Large intestine (tissue), 3 donors: ENCODE data around the gene MAMSTR. TPM values are rescaled to one million over a fixed set of nuclear protein-coding genes. Genes with fewer than 3 reads are reported as not detected.

Source experiments
- DNase-seq, 2 donors: peaks; one replicate each; pipeline versions ENCODE4 v3.0.0 to v3.0.0-alpha.2; 2013
- H3K27ac ChIP-seq: one replicate; pipeline ENCODE4 v1.5.1; 2013; ENCODE audit warnings: low read length
- H3K27me3 ChIP-seq: 2 replicates; pipeline ENCODE4 v1.6.1; 2013; ENCODE audit warnings: low read length; ENCODE audit not compliant: control insufficient read depth, insufficient read depth
- H3K36me3 ChIP-seq: 2 replicates; pipeline ENCODE4 v1.6.1; 2013; ENCODE audit warnings: low read length; ENCODE audit not compliant: control insufficient read depth, insufficient read depth
- H3K4me1 ChIP-seq: one replicate; pipeline ENCODE4 v1.6.1; 2013; ENCODE audit warnings: low read length; ENCODE audit not compliant: control insufficient read depth, insufficient read depth
- H3K4me3 ChIP-seq: one replicate; pipeline ENCODE4 v1.5.1; 2013; ENCODE audit warnings: low read length
- H3K9me3 ChIP-seq: one replicate; pipeline ENCODE4 v1.6.1; 2013; ENCODE audit warnings: mild to moderate bottlenecking, low read depth, low read length, moderate library complexity; ENCODE audit not compliant: control insufficient read depth
- WGBS: methylation state at CpG from one replicate; pipeline ENCODE4 v1.1.5; 2013; ENCODE audit warnings: low lambda C conversion rate; ENCODE audit not compliant: insufficient coverage; 5-methylcytosine and 5-hydroxymethylcytosine counted together
- polyA plus RNA-seq: library from polyadenylated mRNA; unstranded; fragments of 120-200 nt; gene quantifications from one replicate; pipeline ENCODE4 v1.2.1, GENCODE V29; 2013

The MAMSTR gene
- polyA plus RNA-seq, 1 donor, result 4.1 TPM

- WGBS, result no CpG with 5 or more reads among the region's 24 CpGs
- peak in 1 of 2 donors; percentile 74 for DNase-seq
- Histone ChIP-seq H3K36me3 (no peaks in the 10 kb centered on the region), H3K27ac (peak overlapping the region; percentile 94), H3K4me3 (peak overlapping the region; percentile 7), H3K4me1 (peaks cover 53% of the 10 kb centered on the region), H3K27me3 (no peaks in the 10 kb centered on the region), H3K9me3 (no peaks in the 10 kb centered on the region)
These were observed 2.8 kb downstream of the MAMSTR start for GRCh38 chr19:48716562-48717291.

- 20% methylated on average over 1 of the region's 19 CpGs for WGBS
- DNase-seq, result peak in 1 of 2 donors; percentile 71
- H3K9me3 ChIP-seq, result no peaks in the 10 kb centered on the region
- H3K27ac ChIP-seq, result peak overlapping the region; percentile 94
- H3K36me3 ChIP-seq, result no peaks in the 10 kb centered on the region
- H3K27me3 ChIP-seq, result no peaks in the 10 kb centered on the region
- peaks cover 53% of the 10 kb centered on the region for H3K4me1 ChIP-seq
- H3K4me3 ChIP-seq, result peak overlapping the region; percentile 69
These were observed 3.8 kb downstream of the MAMSTR start for GRCh38 chr19:48715681-48716171.

GRCh38 chr19:48714759-48715675 is 4.5 kb downstream of the MAMSTR start:
- Histone ChIP-seq H3K27me3 (no peaks in the 10 kb centered on the region), H3K4me1 (peaks cover 48% of the 10 kb centered on the region), H3K4me3 (peak overlapping the region; percentile 69), H3K9me3 (no peaks in the 10 kb centered on the region), H3K27ac (peak overlapping the region; percentile 94), H3K36me3 (no peaks in the 10 kb centered on the region)
- peak; percentile 77 to 90 for DNase-seq
- 17% methylated on average over 1 of the region's 26 CpGs for WGBS

- no CpG with 5 or more reads among the region's 67 CpGs for WGBS
- H3K27me3 ChIP-seq, result no peaks in the 10 kb centered on the region
- peak overlapping the region; percentile 69 for H3K4me3 ChIP-seq
- no peaks in the 10 kb centered on the region for H3K9me3 ChIP-seq
- peak overlapping the region; percentile 94 for H3K27ac ChIP-seq
- no peaks in the 10 kb centered on the region for H3K36me3 ChIP-seq
- DNase-seq, result peak; percentile 100
- peaks cover 39% of the 10 kb centered on the region for H3K4me1 ChIP-seq
These were observed 5.4 kb downstream of the MAMSTR start for GRCh38 chr19:48713864-48714755.

- Histone ChIP-seq H3K9me3 (no peaks in the 10 kb centered on the region), H3K27me3 (no peaks in the 10 kb centered on the region), H3K4me3 (peak overlapping the region; percentile 58), H3K4me1 (peaks cover 32% of the 10 kb centered on the region), H3K36me3 (no peaks in the 10 kb centered on the region), H3K27ac (peak overlapping the region; percentile 63)
- peak in 1 of 2 donors; percentile 43 for DNase-seq
- WGBS, result no CpG with 5 or more reads among the region's 25 CpGs
These were observed 6.3 kb downstream of the MAMSTR start for GRCh38 chr19:48713041-48713863.

GRCh38 chr19:48711106-48711662 is 8.3 kb downstream of the MAMSTR start:
- WGBS, result no CpG with 5 or more reads among the region's 4 CpGs
- Histone ChIP-seq H3K9me3 (peaks cover 2% of the 10 kb centered on the region), H3K27ac (no peak overlapping the region), H3K27me3 (no peaks in the 10 kb centered on the region), H3K4me3 (no peak overlapping the region), H3K4me1 (peaks cover 20% of the 10 kb centered on the region), H3K36me3 (no peaks in the 10 kb centered on the region)
- no peak for DNase-seq

GRCh38 chr19:48708471-48708870 is 11.1 kb downstream of the MAMSTR start:
- Histone ChIP-seq H3K36me3 (peaks cover 9% of the 10 kb centered on the region), H3K27ac (no peak overlapping the region), H3K4me3 (no peak overlapping the region), H3K4me1 (peaks cover 9% of the 10 kb centered on the region), H3K9me3 (peaks cover 8% of the 10 kb centered on the region), H3K27me3 (no peaks in the 10 kb centered on the region)
- DNase-seq, result no peak
- 75% methylated on average over 4 of the region's 11 CpGs for WGBS

- no peaks in the 10 kb centered on the region for H3K4me1 ChIP-seq
- no peaks in the 10 kb centered on the region for H3K27me3 ChIP-seq
- H3K4me3 ChIP-seq, result no peak overlapping the region
- H3K9me3 ChIP-seq, result peaks cover 16% of the 10 kb centered on the region
- peak in 1 of 2 donors; percentile 34 for DNase-seq
- no peak overlapping the region for H3K27ac ChIP-seq
- peaks cover 28% of the 10 kb centered on the region for H3K36me3 ChIP-seq
- WGBS, result no CpG with 5 or more reads among the region's 2 CpGs
These were observed 14.1 kb downstream of the MAMSTR start for GRCh38 chr19:48705431-48705830.

GRCh38 chr19:48703316-48703715 is 16.2 kb downstream of the MAMSTR start:
- Histone ChIP-seq H3K9me3 (peaks cover 16% of the 10 kb centered on the region), H3K27ac (no peak overlapping the region), H3K4me3 (no peak overlapping the region), H3K36me3 (peaks cover 28% of the 10 kb centered on the region), H3K4me1 (peaks cover 3% of the 10 kb centered on the region), H3K27me3 (no peaks in the 10 kb centered on the region)
- DNase-seq, result no peak
- WGBS, result no CpG with 5 or more reads among the region's 23 CpGs
